Osteoblast (primary cell): ENCODE results near the gene ADAM8. TPM values are rescaled to one million over a fixed set of nuclear protein-coding genes. Genes with fewer than 3 reads are reported as not detected.

Source experiments
- DNase-seq: peaks from one replicate; pipeline ENCODE4 v3.0.0; 2011; ENCODE audit warnings: low spot score, mixed read lengths; ENCODE audit not compliant: insufficient read length; ENCODE audit errors: missing footprints
- H2AFZ ChIP-seq: 2 replicates; pipeline ENCODE4 v1.6.0; 2011; ENCODE audit warnings: mild to moderate bottlenecking, low read length
- H3K27ac ChIP-seq: 2 replicates; pipeline ENCODE4 v1.5.1; 2011; ENCODE audit warnings: mild to moderate bottlenecking, low read depth, low read length, moderate library complexity
- H3K27me3 ChIP-seq: 2 replicates; pipeline ENCODE4 v1.6.0; 2012; ENCODE audit warnings: mild to moderate bottlenecking, control low read depth, inconsistent platforms, low read length, moderate library complexity; ENCODE audit not compliant: insufficient read depth
- H3K36me3 ChIP-seq: 2 replicates; pipeline ENCODE4 v1.5.1; 2011; ENCODE audit warnings: mild to moderate bottlenecking, low read length, control low read depth, moderate library complexity; ENCODE audit not compliant: insufficient read depth
- H3K4me1 ChIP-seq: 2 replicates; pipeline ENCODE4 v1.5.1; 2011; ENCODE audit warnings: mild to moderate bottlenecking, low read length, control low read depth, moderate library complexity; ENCODE audit not compliant: insufficient read depth
- H3K4me2 ChIP-seq: 2 replicates; pipeline ENCODE4 v1.6.0; 2011; ENCODE audit warnings: mild to moderate bottlenecking, low read length; ENCODE audit not compliant: insufficient read depth
- H3K4me3 ChIP-seq: fragments of 200-600 bp; sonication (generic); 3 replicates; pipeline ENCODE4 v1.5.1; 2012; ENCODE audit warnings: mild to moderate bottlenecking, low read length, inconsistent platforms; ENCODE audit not compliant: insufficient read depth
- H3K79me2 ChIP-seq: 2 replicates; pipeline ENCODE4 v1.6.0; 2012; ENCODE audit warnings: mild to moderate bottlenecking, low read length, control low read depth, inconsistent platforms; ENCODE audit not compliant: insufficient read depth
- H3K9me3 ChIP-seq: 2 replicates; pipeline ENCODE4 v1.5.1; 2011; ENCODE audit warnings: low read depth, low read length, control low read depth
- H4K20me1 ChIP-seq: 2 replicates; pipeline ENCODE4 v1.6.0; 2012; ENCODE audit warnings: mild to moderate bottlenecking, low read length, control low read depth; ENCODE audit not compliant: insufficient read depth
- total RNA-seq: library from RNA; depleted of rRNA; stranded (reverse); fragments of >200 nt; gene quantifications from 2 replicates; pipeline ENCODE4 v1.2.3, GENCODE V29; 2012
- TF ChIP-seq, protein P1 (sequence below): IDR thresholded peaks from 2 replicates; pipeline ENCODE4 v1.5.1; 2011; ENCODE audit warnings: mild to moderate bottlenecking, low read depth, low read length, moderate library complexity; ENCODE audit errors: extremely low read depth

Gene ADAM8
- total RNA-seq, 1 donor = 2.2 TPM

DNA sequence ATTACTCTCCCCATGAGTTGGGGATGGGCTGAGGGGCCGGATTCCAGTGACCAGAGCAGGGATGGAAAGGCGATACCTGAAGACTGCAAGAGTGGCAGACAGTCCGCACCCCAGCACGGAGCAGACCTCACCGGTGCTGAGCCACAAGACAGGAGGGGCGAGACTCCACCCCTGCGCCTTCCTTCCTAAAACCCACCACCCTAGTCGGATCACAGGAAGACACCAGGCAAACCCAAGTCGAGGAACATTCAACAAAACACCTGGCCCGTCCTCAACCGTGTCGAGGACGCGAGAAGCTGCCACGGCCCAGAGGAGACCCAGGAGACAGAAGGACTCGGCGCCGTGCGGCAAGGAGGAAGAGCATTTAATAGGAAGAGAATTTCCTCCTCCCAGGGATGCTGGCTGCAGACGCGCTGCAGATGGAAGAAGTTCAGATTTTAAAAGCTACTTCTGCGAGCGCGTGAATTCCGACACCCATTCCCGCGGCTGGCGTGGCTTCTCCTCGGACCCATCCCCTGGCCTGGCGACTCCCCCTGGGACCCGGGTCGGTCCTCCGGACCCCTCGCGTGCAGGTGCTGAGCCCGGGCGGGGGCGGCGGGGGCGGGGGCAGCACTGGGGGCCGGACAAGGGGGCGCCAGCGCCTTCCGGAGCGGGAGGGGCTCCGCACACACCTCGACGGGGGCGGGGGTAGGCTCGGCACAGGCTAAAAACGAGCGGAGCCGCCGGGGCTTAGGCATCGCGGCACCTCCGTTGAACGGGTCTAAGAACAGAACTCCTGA is 47.2 kb downstream of the ADAM8 start:
- Histone ChIP-seq H3K9me3 (no peaks in the 10 kb centered on the region), H4K20me1 (no peaks in the 10 kb centered on the region), H3K4me3 (no peak overlapping the region), H3K36me3 (no peaks in the 10 kb centered on the region), H2AFZ (no peak overlapping the region), H3K27ac (no peak overlapping the region), H3K27me3 (peaks cover 41% of the 10 kb centered on the region), H3K4me2 (no peak overlapping the region), H3K4me1 (no peaks in the 10 kb centered on the region), H3K79me2 (no peaks in the 10 kb centered on the region)
- DNase-seq = no peak
- TF ChIP-seq, protein P1, sequence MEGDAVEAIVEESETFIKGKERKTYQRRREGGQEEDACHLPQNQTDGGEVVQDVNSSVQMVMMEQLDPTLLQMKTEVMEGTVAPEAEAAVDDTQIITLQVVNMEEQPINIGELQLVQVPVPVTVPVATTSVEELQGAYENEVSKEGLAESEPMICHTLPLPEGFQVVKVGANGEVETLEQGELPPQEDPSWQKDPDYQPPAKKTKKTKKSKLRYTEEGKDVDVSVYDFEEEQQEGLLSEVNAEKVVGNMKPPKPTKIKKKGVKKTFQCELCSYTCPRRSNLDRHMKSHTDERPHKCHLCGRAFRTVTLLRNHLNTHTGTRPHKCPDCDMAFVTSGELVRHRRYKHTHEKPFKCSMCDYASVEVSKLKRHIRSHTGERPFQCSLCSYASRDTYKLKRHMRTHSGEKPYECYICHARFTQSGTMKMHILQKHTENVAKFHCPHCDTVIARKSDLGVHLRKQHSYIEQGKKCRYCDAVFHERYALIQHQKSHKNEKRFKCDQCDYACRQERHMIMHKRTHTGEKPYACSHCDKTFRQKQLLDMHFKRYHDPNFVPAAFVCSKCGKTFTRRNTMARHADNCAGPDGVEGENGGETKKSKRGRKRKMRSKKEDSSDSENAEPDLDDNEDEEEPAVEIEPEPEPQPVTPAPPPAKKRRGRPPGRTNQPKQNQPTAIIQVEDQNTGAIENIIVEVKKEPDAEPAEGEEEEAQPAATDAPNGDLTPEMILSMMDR = no peak

DNA sequence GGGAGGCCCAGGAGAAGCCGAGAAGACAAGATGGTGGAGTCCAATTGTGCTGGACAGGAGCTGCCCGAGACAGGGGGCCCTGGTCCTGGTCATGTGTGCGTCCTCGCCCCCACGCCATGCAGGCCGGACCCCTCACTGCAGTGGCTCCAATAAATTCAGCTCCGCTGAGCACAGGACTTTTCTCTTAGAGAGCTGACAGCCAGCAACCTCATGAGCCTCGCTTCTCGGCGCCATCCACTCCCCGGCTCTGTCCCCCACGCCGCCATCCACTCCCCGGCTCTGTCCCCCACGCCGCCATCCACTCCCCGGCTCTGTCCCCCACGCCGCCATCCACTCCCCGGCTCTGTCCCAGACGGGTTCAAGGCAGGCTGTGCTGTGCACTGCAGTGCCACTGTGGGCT is 49.4 kb downstream of the ADAM8 start:
- no peaks in the 10 kb centered on the region for H3K4me1 ChIP-seq
- H3K4me3 ChIP-seq = no peak overlapping the region
- no peak overlapping the region for H3K27ac ChIP-seq
- H3K9me3 ChIP-seq = no peaks in the 10 kb centered on the region
- no peaks in the 10 kb centered on the region for H3K79me2 ChIP-seq
- H4K20me1 ChIP-seq = no peaks in the 10 kb centered on the region
- H2AFZ ChIP-seq = no peak overlapping the region
- no peaks in the 10 kb centered on the region for H3K36me3 ChIP-seq
- H3K27me3 ChIP-seq = peaks cover 30% of the 10 kb centered on the region
- no peak for DNase-seq
- no peak overlapping the region for H3K4me2 ChIP-seq
- TF ChIP-seq, protein P1 = no peak

DNA sequence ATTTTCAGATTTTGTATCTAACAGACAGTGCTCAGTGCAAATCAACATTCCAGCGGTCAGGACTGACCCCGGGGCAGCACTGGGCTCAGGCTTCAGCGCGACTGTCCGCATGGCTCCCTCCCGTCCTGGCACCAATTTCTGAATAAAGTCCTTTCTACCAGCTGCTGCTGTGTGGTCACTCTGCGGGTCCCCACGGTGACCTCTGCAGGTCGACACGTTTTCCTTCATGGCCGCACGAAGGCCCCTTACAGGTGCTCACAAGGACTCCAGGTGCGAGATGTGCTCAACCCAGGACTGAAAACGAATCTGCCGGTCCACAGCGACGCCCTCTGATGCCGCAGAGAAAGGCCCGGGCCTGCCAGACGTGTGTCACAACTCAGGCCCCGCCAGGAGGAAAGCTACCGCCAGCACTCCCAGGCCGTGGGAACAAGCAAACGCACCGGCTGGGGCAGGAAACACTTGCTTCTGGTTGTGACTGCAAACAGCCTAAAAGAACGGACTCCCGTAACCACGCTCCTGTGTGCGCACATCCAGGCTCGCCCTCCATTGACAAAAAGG is 50.3 kb downstream of the ADAM8 start:
- H4K20me1 ChIP-seq = no peaks in the 10 kb centered on the region
- H3K4me2 ChIP-seq = no peak overlapping the region
- H3K36me3 ChIP-seq = no peaks in the 10 kb centered on the region
- H3K27ac ChIP-seq = no peak overlapping the region
- no peak for DNase-seq
- H3K4me3 ChIP-seq = no peak overlapping the region
- H3K27me3 ChIP-seq = peaks cover 23% of the 10 kb centered on the region
- TF ChIP-seq, protein P1 = no peak
- H3K4me1 ChIP-seq = no peaks in the 10 kb centered on the region
- H2AFZ ChIP-seq = no peak overlapping the region
- H3K79me2 ChIP-seq = no peaks in the 10 kb centered on the region
- H3K9me3 ChIP-seq = no peaks in the 10 kb centered on the region

DNA sequence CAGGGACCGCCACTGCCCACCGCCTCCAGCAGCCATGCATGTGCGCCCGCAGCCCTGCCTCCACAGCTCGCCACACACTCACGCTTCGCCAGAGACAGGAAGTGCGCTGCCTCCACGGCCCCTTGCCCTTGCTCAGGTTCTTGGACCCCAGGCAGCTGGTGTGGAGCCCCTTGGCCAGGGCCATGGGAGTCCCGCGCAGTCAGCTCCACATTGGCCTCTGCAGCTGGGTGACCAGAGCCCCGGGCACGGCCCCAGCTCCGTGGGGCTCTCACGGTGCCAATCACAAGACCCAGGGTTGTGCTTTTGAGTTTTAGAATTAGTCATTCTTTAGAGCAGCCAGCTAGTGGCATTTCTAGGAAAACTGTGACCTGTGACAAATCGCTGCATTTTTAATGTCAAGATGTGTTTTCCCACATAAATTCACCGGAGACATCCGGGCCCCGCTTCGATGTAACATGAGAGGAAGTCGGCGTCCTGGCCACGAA is 50.9 kb downstream of the ADAM8 start:
- Histone ChIP-seq H3K79me2 (no peaks in the 10 kb centered on the region), H4K20me1 (no peaks in the 10 kb centered on the region), H3K27ac (no peak overlapping the region), H2AFZ (no peak overlapping the region), H3K9me3 (no peaks in the 10 kb centered on the region), H3K4me1 (no peaks in the 10 kb centered on the region), H3K27me3 (peaks cover 21% of the 10 kb centered on the region), H3K4me3 (no peak overlapping the region), H3K36me3 (no peaks in the 10 kb centered on the region), H3K4me2 (no peak overlapping the region)
- TF ChIP-seq, protein P1 = no peak
- no peak for DNase-seq
